Vein endothelial cell (primary cell): ENCODE results near the gene RNASE12. TPM values are rescaled to one million over a fixed set of nuclear protein-coding genes. Genes with fewer than 3 reads are reported as not detected.

Source experiments
- total RNA-seq: library from RNA; depleted of rRNA; stranded (reverse); fragments of >200 nt; gene quantifications from 2 replicates; pipeline ENCODE4 v1.2.3, GENCODE V29; 2012

RNASE12 gene
- total RNA-seq: not detected in 2 replicates

GRCh38 chr14:20591235-20591634 is at the start of gene RNASE12:
Gene RNASE12 (minus strand): TSS chr14:20591376. CDS start chr14:20590723, 653 bp downstream.

GRCh38 chr14:20587489-20588154 is 3.6 kb downstream of the RNASE12 start, which contains the start of gene RNASE11:
Gene RNASE11 (minus strand): TSS chr14:20588001.

GRCh38 chr14:20560961-20561360 is 30.2 kb downstream of the RNASE12 start, which contains the start of gene RNASE9:
Gene RNASE9 (minus strand): TSS chr14:20561047.

Other genes starting within 250 kb of the RNASE12 start
- gene PARP2, start 247.7 kb downstream of the RNASE12 start, total RNA-seq: 10.1 and 11.4 TPM in 2 replicates
- gene TEP1, start 177.9 kb downstream of the RNASE12 start, total RNA-seq: 23.2 and 30.5 TPM in 2 replicates
- not detected in 2 replicates for gene KLHL33, start 155.2 kb downstream of the RNASE12 start, total RNA-seq
- gene OSGEP, start 136.6 kb downstream of the RNASE12 start, total RNA-seq: 45.1 and 49.5 TPM in 2 replicates
- gene APEX1, start 136.2 kb downstream of the RNASE12 start, total RNA-seq: 60.2 and 74.5 TPM in 2 replicates
- 25.8 and 26.1 TPM in 2 replicates for gene PIP4P1, start 129.9 kb downstream of the RNASE12 start, total RNA-seq
- gene PNP, start 122.0 kb downstream of the RNASE12 start, total RNA-seq: 343 and 388 TPM in 2 replicates
- 0.48 and 4.2 TPM in 2 replicates for gene RNASE10, start 85.8 kb downstream of the RNASE12 start, total RNA-seq
- not detected in 2 replicates for gene RNASE9, start 30.3 kb downstream of the RNASE12 start, total RNA-seq
- gene RNASE11, start 3.4 kb downstream of the RNASE12 start, total RNA-seq: not detected in 2 replicates
- gene OR6S1, start 50.3 kb upstream of the RNASE12 start, total RNA-seq: not detected in 2 replicates
- 6.4 and 20.9 TPM in 2 replicates for gene RNASE4, start 93.2 kb upstream of the RNASE12 start, total RNA-seq
- 3.8 and 7.8 TPM in 2 replicates for gene ANG, start 97.4 kb upstream of the RNASE12 start, total RNA-seq
- not detected in 2 replicates for gene EDDM3A, start 154.5 kb upstream of the RNASE12 start, total RNA-seq
- gene EDDM3B, start 177.0 kb upstream of the RNASE12 start, total RNA-seq: not detected in 2 replicates
- 0.38 and 0.65 TPM in 2 replicates for gene RNASE6, start 189.9 kb upstream of the RNASE12 start, total RNA-seq
- 34.0 and 52.4 TPM in 2 replicates for gene RNASE1, start 211.5 kb upstream of the RNASE12 start, total RNA-seq